NCI-H2196 treated with DMSO at 0.1 percent for 48 hours (cell line): ENCODE results near the gene PSD.

Source experiments
- DNase-seq: peaks from one replicate; lab custom pipeline; 2025; ENCODE audit not compliant: unreplicated experiment; lab: John Stamatoyannopoulos, UW

The PSD gene

GRCh38 chr10:102405632-102406031 is 13.0 kb downstream of the PSD start:
- DNase-seq, result no peak

GRCh38 chr10:102405108-102405571 is 13.4 kb downstream of the PSD start:
- no peak for DNase-seq

- DNase-seq, result no peak
Observed at GRCh38 chr10:102404361-102405107, 14.1 kb downstream of the PSD start.

GRCh38 chr10:102403115-102403514 is 15.5 kb downstream of the PSD start:
- DNase-seq, result no peak

GRCh38 chr10:102402512-102402896 is 16.1 kb downstream of the PSD start:
- no peak for DNase-seq

GRCh38 chr10:102401735-102402511 is 16.7 kb downstream of the PSD start:
- DNase-seq, result no peak

GRCh38 chr10:102401342-102401654 is 17.3 kb downstream of the PSD start:
- no peak for DNase-seq

GRCh38 chr10:102400598-102401341 is 17.8 kb downstream of the PSD start:
- DNase-seq, result no peak

GRCh38 chr10:102400076-102400475 is 18.5 kb downstream of the PSD start:
- no peak for DNase-seq

GRCh38 chr10:102399217-102400021 is 19.2 kb downstream of the PSD start:
- peak; percentile 34 for DNase-seq

- no peak for DNase-seq
Observed at GRCh38 chr10:102398172-102399020, 20.2 kb downstream of the PSD start.

GRCh38 chr10:102397222-102398171 is 21.1 kb downstream of the PSD start:
- DNase-seq, result no peak

- no peak for DNase-seq
Observed at GRCh38 chr10:102396730-102397151, 21.8 kb downstream of the PSD start.

GRCh38 chr10:102396317-102396650 is 22.3 kb downstream of the PSD start:
- DNase-seq, result no peak

GRCh38 chr10:102395400-102396316 is 22.9 kb downstream of the PSD start, which contains the start of gene NFKB2:
NFKB2 (plus strand) TSS chr10:102395705; CDS start chr10:102395960, 255 bp downstream.
- peak; percentile 22 for DNase-seq

- no peak for DNase-seq
Observed at GRCh38 chr10:102394801-102395399, 23.7 kb downstream of the PSD start.

GRCh38 chr10:102394079-102394800 is 24.3 kb downstream of the PSD start:
- DNase-seq, result peak; percentile 42
